ENCODE measurements around the gene MTM1.

DNA sequence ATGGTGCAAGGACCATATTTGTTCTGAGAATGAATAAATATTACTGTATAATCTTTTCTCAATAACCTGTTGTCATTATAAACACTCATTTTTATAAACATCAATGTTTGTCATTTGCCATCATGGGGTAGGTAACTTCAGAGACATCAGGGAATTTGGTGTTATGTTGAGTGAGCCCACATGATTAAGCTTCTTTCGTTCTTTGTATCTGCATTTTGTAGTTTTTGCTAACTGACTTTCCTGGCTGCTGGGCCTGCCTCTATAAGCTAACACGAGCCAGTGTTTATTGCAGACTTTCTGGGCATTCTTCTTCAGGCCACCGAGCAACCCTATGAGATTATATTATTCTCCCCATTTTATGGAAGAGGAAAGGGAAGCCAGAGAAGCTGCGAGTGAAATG lies 76.0 kb downstream of the MTM1 start:
- no peak for TF ChIP-seq CTCF (IDR thresholded peaks at IDR 0.05)
- no peak for TF ChIP-seq POLR2A (IDR thresholded peaks at IDR 0.05)

Measured in gastroesophageal sphincter (tissue), 3 donors.